HPDE6-E6E7 (cell line): Measurements from ENCODE around the gene NCOA4.
"Not testable (repeated sequence)": the region's sequence is repeated elsewhere in the genome, so short reads cannot be mapped to it uniquely, and the experiment has no call there.

Source experiments
- DNase-seq: peaks from one replicate; pipeline ENCODE4 v3.0.0; 2011; ENCODE audit warnings: missing footprints; ENCODE audit errors: extremely low spot score

Gene NCOA4

DNA sequence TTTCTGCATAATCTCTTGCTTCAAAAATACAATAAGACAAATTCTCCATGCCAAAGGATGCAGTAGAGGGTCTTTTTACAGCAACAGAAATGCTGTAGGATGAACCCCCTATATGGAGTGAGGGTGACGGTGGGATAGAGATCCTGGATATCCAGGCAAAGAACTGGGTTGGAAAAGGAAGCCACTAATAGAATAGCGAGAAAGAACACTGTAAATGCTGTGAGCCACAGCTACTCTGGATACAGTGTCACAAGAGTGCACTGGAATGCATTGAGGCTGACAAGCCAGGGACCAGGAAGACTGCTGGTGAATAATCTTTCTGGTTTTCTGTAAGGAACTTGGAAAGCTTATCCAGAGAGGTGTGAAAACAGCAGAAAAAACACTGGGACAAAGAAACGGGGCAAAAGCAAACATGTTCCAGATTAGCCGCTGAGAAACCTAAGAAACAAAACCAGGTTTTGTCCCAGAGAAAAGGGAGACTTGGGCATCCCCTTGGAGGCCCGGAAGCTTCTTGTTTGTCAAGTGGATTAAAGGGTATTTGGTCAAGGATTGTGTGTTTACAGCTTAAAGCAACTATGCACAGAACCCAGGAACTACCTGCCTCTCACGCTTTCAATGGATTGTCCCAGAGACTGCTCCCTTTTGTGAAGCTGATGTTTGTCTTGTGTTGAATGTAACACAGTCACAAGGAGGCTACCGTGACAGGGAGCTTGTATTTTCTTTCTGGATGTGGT lies 21.8 kb upstream of the NCOA4 start:
- DNase-seq: no peak

GRCh38 chr10:46050941-46051623 lies 20.7 kb upstream of the NCOA4 start:
- no peak for DNase-seq

DNA sequence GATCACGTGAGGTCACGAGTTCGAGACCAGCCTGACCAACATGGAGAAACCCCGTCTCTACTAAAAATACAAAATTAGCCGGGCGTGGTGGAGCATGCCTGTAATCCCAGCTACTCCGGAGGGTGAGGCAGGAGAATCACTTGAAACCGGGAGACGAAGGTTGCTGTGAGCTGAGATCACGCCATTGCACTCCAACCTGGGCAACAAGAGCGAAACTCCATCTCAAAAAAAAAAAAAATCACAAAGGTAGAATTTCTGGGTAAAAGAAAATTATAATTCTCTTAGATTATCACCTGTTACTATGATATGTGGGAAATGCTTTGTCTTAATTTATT lies 19.0 kb upstream of the NCOA4 start:
- not testable (repeated sequence) for DNase-seq

- no peak for DNase-seq
Observed at GRCh38 chr10:46048152-46048551, 17.7 kb upstream of the NCOA4 start.

- no peak for DNase-seq
Observed at GRCh38 chr10:46046261-46046660, 15.8 kb upstream of the NCOA4 start, which contains the start of gene MSMB. Gene MSMB (minus strand): TSS chr10:46046269. CDS start chr10:46046237, 32 bp downstream.

GRCh38 chr10:46042527-46042926 lies 12.1 kb upstream of the NCOA4 start:
- DNase-seq: peak; percentile 79

- DNase-seq: peak; percentile 23
Observed at GRCh38 chr10:46040004-46040403, 9.6 kb upstream of the NCOA4 start.

DNA sequence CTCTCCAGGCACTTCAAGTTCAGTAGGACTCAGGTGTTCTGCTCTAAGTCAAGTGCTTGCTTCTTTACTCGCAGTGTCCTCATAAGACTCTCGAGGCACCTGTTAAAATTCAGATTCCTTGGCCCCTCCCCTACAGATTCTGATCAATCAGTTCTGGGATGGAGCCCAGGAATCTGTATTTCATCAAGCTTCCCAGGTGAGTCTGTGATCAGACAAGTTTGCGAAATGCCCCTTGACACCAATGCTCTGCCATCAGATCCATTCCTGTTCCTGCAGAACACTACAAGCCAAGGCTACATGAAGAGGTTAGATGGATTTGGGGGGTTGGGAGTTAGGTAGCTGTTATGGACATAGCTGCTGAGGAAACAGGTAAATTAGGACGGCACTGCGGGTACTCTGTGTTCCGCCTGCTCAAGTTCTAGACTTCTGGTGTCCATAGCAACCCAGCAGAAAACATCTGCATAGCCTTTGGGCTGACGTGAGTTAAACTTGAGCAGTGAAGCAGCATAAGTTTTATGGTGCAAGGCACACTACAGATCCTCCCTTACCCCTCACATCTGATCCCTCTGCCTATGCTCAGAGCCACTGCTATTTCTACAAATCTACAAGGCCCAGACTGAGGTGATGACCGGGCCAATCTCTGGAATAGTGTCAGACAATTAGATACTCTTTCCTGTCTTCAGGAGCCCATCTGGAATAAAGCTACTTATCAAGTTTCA lies 6.8 kb upstream of the NCOA4 start:
- DNase-seq: no peak

- no peak for DNase-seq
Observed at GRCh38 chr10:46035923-46036849, 5.8 kb upstream of the NCOA4 start.

GRCh38 chr10:46033602-46034011 lies 3.2 kb upstream of the NCOA4 start:
- peak; percentile 55 for DNase-seq

DNA sequence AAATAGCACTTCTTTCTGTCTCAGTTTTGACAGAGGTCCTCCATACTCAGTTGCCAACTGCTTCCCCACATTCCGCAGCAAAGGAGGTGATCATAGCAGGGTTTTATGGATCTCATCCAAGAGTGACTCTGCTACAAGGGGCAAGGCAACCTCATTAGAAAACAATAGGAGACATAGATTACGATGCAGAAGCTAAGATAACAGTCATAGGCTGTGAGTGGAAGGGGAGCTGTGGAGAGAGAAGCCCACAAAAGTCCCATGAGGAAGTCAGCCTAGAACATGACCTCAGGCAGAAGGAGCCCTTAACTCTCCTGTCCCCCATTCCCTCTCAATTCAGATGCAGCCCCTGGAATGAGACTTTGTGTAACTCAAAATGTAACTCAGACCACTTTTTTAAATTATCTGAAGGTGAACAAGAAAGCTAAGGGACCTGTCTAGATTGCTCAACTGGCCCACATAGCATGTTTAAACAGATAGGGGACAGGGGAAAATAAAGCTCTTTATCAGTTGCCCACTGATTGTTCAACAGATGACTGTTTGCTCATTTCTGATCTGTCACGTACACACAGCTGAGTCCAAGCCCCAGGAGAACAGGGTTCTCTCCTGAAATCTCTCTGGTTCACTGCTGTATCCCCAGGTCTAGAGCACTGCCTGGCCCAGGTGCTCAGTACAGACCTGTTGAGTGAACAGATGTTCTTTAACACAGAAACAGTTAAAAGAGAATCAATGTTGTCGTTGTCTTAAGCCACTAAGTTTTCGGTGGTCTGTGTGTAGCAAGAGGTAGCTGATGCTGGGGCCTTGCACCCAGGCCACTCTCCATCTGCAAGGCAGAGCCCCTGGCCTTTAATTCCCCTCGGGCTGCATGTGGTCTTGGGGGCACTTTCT lies 1.5 kb upstream of the NCOA4 start:
- no peak for DNase-seq

GRCh38 chr10:46029461-46030030 lies 877 bp downstream of the NCOA4 start:
- no peak for DNase-seq

- peak; percentile 38 for DNase-seq
Observed at GRCh38 chr10:46028584-46029460, 1.6 kb downstream of the NCOA4 start.

- no peak for DNase-seq
Observed at GRCh38 chr10:46026106-46026505, 4.3 kb downstream of the NCOA4 start.

DNA sequence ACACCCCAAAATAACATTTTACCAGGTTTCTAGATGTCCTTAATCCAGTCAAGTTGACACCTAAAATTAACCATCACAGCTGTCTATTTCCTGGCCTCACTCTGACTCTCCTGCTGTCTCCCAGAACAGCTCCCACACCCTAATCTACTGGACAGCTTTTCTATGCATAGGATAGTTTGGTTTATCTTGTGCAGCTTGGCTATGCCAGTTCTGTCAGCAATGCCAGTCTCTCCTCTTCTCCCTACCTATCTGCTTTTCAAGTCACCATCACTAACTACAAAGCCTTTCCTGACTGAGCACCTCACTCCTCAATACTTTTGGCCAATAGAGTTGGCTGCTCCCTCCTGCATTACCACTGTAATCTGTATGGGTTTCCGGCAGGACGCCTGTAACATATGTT lies 5.0 kb downstream of the NCOA4 start:
- DNase-seq: no peak

- no peak for DNase-seq
Observed at GRCh38 chr10:46024948-46025347, 5.5 kb downstream of the NCOA4 start.

- peak; percentile 86 for DNase-seq
Observed at GRCh38 chr10:46022978-46023702, 7.3 kb downstream of the NCOA4 start.

DNA sequence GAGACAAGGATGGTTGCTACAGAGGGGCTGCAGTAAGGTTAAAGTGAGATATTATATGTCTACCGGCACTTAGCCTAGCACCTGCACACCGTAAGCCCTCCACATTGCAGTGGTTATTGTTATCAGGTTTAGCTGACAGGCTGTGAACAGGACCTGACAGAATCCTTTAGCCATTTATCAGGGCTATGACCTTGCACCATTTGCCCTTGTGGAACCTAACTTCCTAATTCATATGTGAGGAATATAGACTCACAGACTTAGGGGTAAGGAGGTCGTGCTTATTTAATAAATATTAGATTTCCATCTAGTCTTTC lies 10.1 kb downstream of the NCOA4 start:
- DNase-seq: no peak
